Measurements from ENCODE around the gene AGXT2.

Gene AGXT2

DNA sequence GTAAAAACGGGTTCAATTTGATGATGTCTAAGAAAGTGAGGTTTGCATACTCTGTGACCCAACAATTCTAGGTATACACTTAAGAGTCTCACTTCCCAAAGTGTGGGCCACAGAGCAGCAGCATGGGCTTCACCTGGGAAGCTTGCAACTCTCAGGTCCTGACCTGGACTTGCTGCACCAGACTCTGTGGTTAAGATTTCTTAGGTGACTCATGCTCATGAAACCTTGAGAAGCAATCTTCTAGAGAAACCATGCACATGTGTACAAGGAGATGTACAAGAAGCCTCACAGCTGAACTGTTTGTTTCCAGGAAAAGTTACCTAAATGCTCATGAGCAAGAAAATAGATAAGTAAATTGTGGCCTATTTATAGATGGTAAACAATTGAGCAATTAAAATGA lies 88.4 kb downstream of the AGXT2 start:
- no peak for DNase-seq (ENCODE audit: low spot score)

GRCh38 chr5:34957857-34958690 lies 89.7 kb downstream of the AGXT2 start:
- DNase-seq (ENCODE audit: low spot score), result peak; percentile 54

GRCh38 chr5:34957321-34957720 lies 90.4 kb downstream of the AGXT2 start:
- DNase-seq (ENCODE audit: low spot score), result no peak

Data from RKO (cell line).